DND-41 (cell line): ENCODE results near the gene TMEM243.
"Not testable (repeated sequence)": the region's sequence is repeated elsewhere in the genome, so short reads cannot be mapped to it uniquely, and the experiment has no call there.

Experiments
- CTCF ChIP-seq: IDR thresholded peaks from 2 replicates; pipeline ENCODE4 v1.5.1; 2012; ENCODE audit warnings: borderline replicate concordance, low read length, moderate library complexity, mild to moderate bottlenecking; ENCODE audit not compliant: poor library complexity, severe bottlenecking; ENCODE audit errors: extremely low read depth
- EZH2 ChIP-seq: IDR thresholded peaks from 3 replicates; pipeline ENCODE4 v1.6.1; 2012; ENCODE audit warnings: borderline replicate concordance, low read depth, mild to moderate bottlenecking, moderate library complexity, low read length, inconsistent platforms; ENCODE audit not compliant: severe bottlenecking

GRCh38 chr7:87245671-87246070 lies 26.1 kb upstream of the TMEM243 start:
- not testable (repeated sequence) for TF ChIP-seq CTCF, EZH2
